Measurements from ENCODE around the gene PRDM11. TPM values are rescaled to one million over a fixed set of nuclear protein-coding genes. Genes with fewer than 3 reads are reported as not detected.
"Not testable (repeated sequence)": the region's sequence is repeated elsewhere in the genome, so short reads cannot be mapped to it uniquely, and the experiment has no call there.

The PRDM11 gene
- total and polyA plus RNA-seq, 2 of the 4 experiments (the other 2 are of a cell fraction): 2.2 to 2.7 TPM

- no peak overlapping the region for H2AFZ ChIP-seq (replicated peaks; ENCODE audit: low read length, poor library complexity)
- no peak overlapping the region for H3K4ac ChIP-seq (ENCODE audit: low read depth, low read length)
- dilution Hi-C loops (cut with HindIII; ENCODE audit: low sequenced_read_pairs, unreplicated experiment) (no loop called here), in situ Hi-C loops (cut with MboI; ENCODE audit: low sequenced_read_pairs) (no loop called here), intact Hi-C loops (cut with micrococcal nuclease) (no loop called here)
- no peak overlapping the region for H3K4me3 ChIP-seq (ENCODE audit: insufficient read depth, low read depth, low read length)
- no peak for ATAC-seq (ENCODE audit: low read depth)
- no peak overlapping the region for H3K56ac ChIP-seq (ENCODE audit: extremely low read depth, insufficient read depth, low read length)
- no peaks in the 10 kb centered on the region for H3K9me3 ChIP-seq (ENCODE audit: control insufficient read depth, insufficient read depth, low read length)
- H3K36me3 ChIP-seq (ENCODE audit: control insufficient read depth, insufficient read depth, low read length): no peaks in the 10 kb centered on the region
- BruUV-seq (replicated peaks): no TSS peak
- no peak overlapping the region for H3K4me2 ChIP-seq (ENCODE audit: low read depth, low read length)
- no peaks in the 10 kb centered on the region for H3K4me1 ChIP-seq (ENCODE audit: control insufficient read depth, insufficient read depth, low read length)
- H4K91ac ChIP-seq (ENCODE audit: insufficient read depth, low read depth, low read length): no peak overlapping the region
- no peak overlapping the region for H3K14ac ChIP-seq (replicated peaks; ENCODE audit: low read depth, low read length)
- no peak overlapping the region for H4K8ac ChIP-seq (ENCODE audit: low read depth in 2 of 2, low read length in 2 of 2)
- no peaks in the 10 kb centered on the region for H3K9me1 ChIP-seq (ENCODE audit: insufficient read depth, low read length)
- no peak overlapping the region for H4K5ac ChIP-seq (ENCODE audit: low read depth, low read length)
- H3K23ac ChIP-seq (ENCODE audit: low read depth, low read length): no peak overlapping the region
- no peak overlapping the region for H3K18ac ChIP-seq (ENCODE audit: low read depth, low read length)
- H3K27me3 ChIP-seq (ENCODE audit: control insufficient read depth, insufficient read depth, low read length): peaks cover 20% of the 10 kb centered on the region
- no peak for TF ChIP-seq RFX5 (IDR thresholded peaks at IDR 0.05; ENCODE audit: low read depth, low read length)
- no peak for TF ChIP-seq MXI1 (IDR thresholded peaks at IDR 0.05; ENCODE audit: borderline replicate concordance, low read depth, low read length)
- no peak overlapping the region for H3K9ac ChIP-seq (ENCODE audit: low read depth, low read length)
- H2BK120ac ChIP-seq (ENCODE audit: low read depth, low read length): no peak overlapping the region
- H3K79me1 ChIP-seq (ENCODE audit: low read depth in 1 of 2, low read length in 2 of 2): no peaks in the 10 kb centered on the region
- no peak overlapping the region for H3K27ac ChIP-seq (ENCODE audit: insufficient read depth, low read length)
- no peak overlapping the region for H2BK5ac ChIP-seq (ENCODE audit: low read depth, low read length, poor library complexity, severe bottlenecking)
- H2AK9ac ChIP-seq (replicated peaks; ENCODE audit: low read depth, low read length, poor library complexity): no peak overlapping the region
- no peak overlapping the region for H2AK5ac ChIP-seq (ENCODE audit: low read depth, low read length)
- CTCF ChIA-PET: interaction anchor here (0.6 kb wide), 1 partner anchor 10 kb away, joined by 4 read pairs; no protein-coding TSS in a partner anchor
- H2BK15ac ChIP-seq (ENCODE audit: low read depth, low read length): no peak overlapping the region
- POLR2A ChIA-PET (ENCODE audit: unreplicated experiment): no interaction called here
- 100% methylated on average over 1 of the region's 2 CpGs; no CpG with 5 or more reads in 1 of the 2 experiments for WGBS, 2 experiments (ENCODE audit: extremely low coverage in 2 of 2, insufficient read length in 1 of 2)
- no peak overlapping the region for H2BK20ac ChIP-seq (ENCODE audit: low read depth, low read length)
- H4K20me1 ChIP-seq (ENCODE audit: insufficient read depth, low read length): no peaks in the 10 kb centered on the region
- DNase-seq: no peak
Observed at GRCh38 chr11:45248501-45249011, 102.1 kb downstream of the PRDM11 start.

GRCh38 chr11:45249372-45249771, 102.9 kb downstream of the PRDM11 start:
- H3K14ac ChIP-seq (replicated peaks; ENCODE audit: low read depth, low read length); H2AK5ac ChIP-seq (ENCODE audit: low read depth, low read length); H2BK20ac ChIP-seq (ENCODE audit: low read depth, low read length); H4K8ac ChIP-seq (ENCODE audit: low read depth in 2 of 2, low read length in 2 of 2); H3K9me3 ChIP-seq (ENCODE audit: control insufficient read depth, insufficient read depth, low read length); H2BK120ac ChIP-seq (ENCODE audit: low read depth, low read length); H2AFZ ChIP-seq (replicated peaks; ENCODE audit: low read length, poor library complexity); H4K91ac ChIP-seq (ENCODE audit: insufficient read depth, low read depth, low read length); H2BK5ac ChIP-seq (ENCODE audit: low read depth, low read length, poor library complexity, severe bottlenecking); in situ Hi-C loops (cut with MboI; ENCODE audit: low sequenced_read_pairs); H3K79me1 ChIP-seq (ENCODE audit: low read depth in 1 of 2, low read length in 2 of 2); H3K9ac ChIP-seq (ENCODE audit: low read depth, low read length); H2BK15ac ChIP-seq (ENCODE audit: low read depth, low read length); H3K4me1 ChIP-seq (ENCODE audit: control insufficient read depth, insufficient read depth, low read length); H3K36me3 ChIP-seq (ENCODE audit: control insufficient read depth, insufficient read depth, low read length); H4K5ac ChIP-seq (ENCODE audit: low read depth, low read length); dilution Hi-C loops (cut with HindIII; ENCODE audit: low sequenced_read_pairs, unreplicated experiment); H4K20me1 ChIP-seq (ENCODE audit: insufficient read depth, low read length); H3K18ac ChIP-seq (ENCODE audit: low read depth, low read length); intact Hi-C loops (cut with micrococcal nuclease); H2AK9ac ChIP-seq (replicated peaks; ENCODE audit: low read depth, low read length, poor library complexity); H3K4me2 ChIP-seq (ENCODE audit: low read depth, low read length); H3K4ac ChIP-seq (ENCODE audit: low read depth, low read length); BruUV-seq (replicated peaks); H3K4me3 ChIP-seq (ENCODE audit: insufficient read depth, low read depth, low read length); H3K56ac ChIP-seq (ENCODE audit: extremely low read depth, insufficient read depth, low read length); H3K23ac ChIP-seq (ENCODE audit: low read depth, low read length); H3K27ac ChIP-seq (ENCODE audit: insufficient read depth, low read length); DNase-seq; H3K9me1 ChIP-seq (ENCODE audit: insufficient read depth, low read length); CTCF ChIA-PET; POLR2A ChIA-PET (ENCODE audit: unreplicated experiment); ATAC-seq (ENCODE audit: low read depth): not testable (repeated sequence)
- peaks cover 21% of the 10 kb centered on the region; the same call in 1 of the 2 replicates for H3K27me3 ChIP-seq (ENCODE audit: control insufficient read depth, insufficient read depth, low read length)
- WGBS, 2 experiments (ENCODE audit: extremely low coverage in 2 of 2, insufficient read length in 1 of 2): no CpG with 5 or more reads among the region's 1 CpG
